ACC112 (cell line): ENCODE data around the gene GRM8.

Source experiments
- H2AFZ ChIP-seq: fragments of 200-600 bp; sonication (generic); one replicate; pipeline ENCODE4 v1.6.0; 2017; ENCODE audit warnings: antibody characterized with exemption, low read length; ENCODE audit not compliant: unreplicated experiment
- H3K27ac ChIP-seq: fragments of 200-600 bp; sonication (generic); 2 replicates; pipeline ENCODE4 v1.5.1; 2014; ENCODE audit warnings: low read depth, mild to moderate bottlenecking, antibody characterized with exemption, low read length, moderate library complexity
- H3K27me3 ChIP-seq: fragments of 200-600 bp; sonication (generic); 2 replicates; pipeline ENCODE4 v1.6.1; 2014; ENCODE audit warnings: mild to moderate bottlenecking, antibody characterized with exemption, low read length, moderate library complexity, mixed read lengths; ENCODE audit not compliant: insufficient read depth
- H3K36me3 ChIP-seq: fragments of 200-600 bp; sonication (generic); 2 replicates; pipeline ENCODE4 v1.6.1; 2016; ENCODE audit warnings: mild to moderate bottlenecking, antibody characterized with exemption, low read length, moderate library complexity, mixed read lengths; ENCODE audit not compliant: insufficient read depth
- H3K4me1 ChIP-seq: fragments of 200-600 bp; sonication (generic); one replicate; pipeline ENCODE4 v1.6.1; 2016; ENCODE audit warnings: low read length, mixed read lengths; ENCODE audit not compliant: insufficient read depth, unreplicated experiment, control insufficient read depth
- H3K4me3 ChIP-seq: fragments of 200-600 bp; sonication (generic); 2 replicates; pipeline ENCODE4 v1.5.1; 2014; ENCODE audit warnings: mild to moderate bottlenecking, low read depth, low read length
- H3K79me2 ChIP-seq: fragments of 200-600 bp; sonication (generic); one replicate; pipeline ENCODE4 v1.6.0; 2016; ENCODE audit warnings: low read length; ENCODE audit not compliant: control insufficient read depth, unreplicated experiment, insufficient read depth

Gene GRM8

GRCh38 chr7:127230192-127230925 lies 22.4 kb downstream of the GRM8 start:
- Histone ChIP-seq H3K79me2 (no peaks in the 10 kb centered on the region), H3K36me3 (no peaks in the 10 kb centered on the region), H2AFZ (no peak overlapping the region), H3K27ac (no peak overlapping the region), H3K4me1 (no peaks in the 10 kb centered on the region), H3K4me3 (no peak overlapping the region), H3K27me3 (peaks cover 17% of the 10 kb centered on the region)

- H3K27ac ChIP-seq = no peak overlapping the region
- no peak overlapping the region for H2AFZ ChIP-seq
- H3K4me3 ChIP-seq = no peak overlapping the region
- peaks cover 13% of the 10 kb centered on the region for H3K27me3 ChIP-seq
- no peaks in the 10 kb centered on the region for H3K4me1 ChIP-seq
- H3K36me3 ChIP-seq = no peaks in the 10 kb centered on the region
- no peaks in the 10 kb centered on the region for H3K79me2 ChIP-seq
Measured at GRCh38 chr7:127226685-127227374, 25.9 kb downstream of the GRM8 start.

- Histone ChIP-seq H3K4me3 (no peak overlapping the region), H3K27me3 (peaks cover 4% of the 10 kb centered on the region), H3K36me3 (no peaks in the 10 kb centered on the region), H3K79me2 (no peaks in the 10 kb centered on the region), H3K27ac (no peak overlapping the region), H2AFZ (no peak overlapping the region), H3K4me1 (no peaks in the 10 kb centered on the region)
Measured at GRCh38 chr7:127221731-127222130, 31.0 kb downstream of the GRM8 start.

- no peak overlapping the region for H3K4me3 ChIP-seq
- no peaks in the 10 kb centered on the region for H3K36me3 ChIP-seq
- no peaks in the 10 kb centered on the region for H3K4me1 ChIP-seq
- H3K27me3 ChIP-seq = no peaks in the 10 kb centered on the region
- H3K79me2 ChIP-seq = no peaks in the 10 kb centered on the region
- no peak overlapping the region for H2AFZ ChIP-seq
- no peak overlapping the region for H3K27ac ChIP-seq
Measured at GRCh38 chr7:127214956-127215718, 37.6 kb downstream of the GRM8 start.

- Histone ChIP-seq H2AFZ (no peak overlapping the region), H3K4me1 (no peaks in the 10 kb centered on the region), H3K4me3 (no peak overlapping the region), H3K79me2 (no peaks in the 10 kb centered on the region), H3K36me3 (no peaks in the 10 kb centered on the region), H3K27ac (no peak overlapping the region), H3K27me3 (no peaks in the 10 kb centered on the region)
Measured at GRCh38 chr7:127209886-127210285, 42.9 kb downstream of the GRM8 start.

DNA sequence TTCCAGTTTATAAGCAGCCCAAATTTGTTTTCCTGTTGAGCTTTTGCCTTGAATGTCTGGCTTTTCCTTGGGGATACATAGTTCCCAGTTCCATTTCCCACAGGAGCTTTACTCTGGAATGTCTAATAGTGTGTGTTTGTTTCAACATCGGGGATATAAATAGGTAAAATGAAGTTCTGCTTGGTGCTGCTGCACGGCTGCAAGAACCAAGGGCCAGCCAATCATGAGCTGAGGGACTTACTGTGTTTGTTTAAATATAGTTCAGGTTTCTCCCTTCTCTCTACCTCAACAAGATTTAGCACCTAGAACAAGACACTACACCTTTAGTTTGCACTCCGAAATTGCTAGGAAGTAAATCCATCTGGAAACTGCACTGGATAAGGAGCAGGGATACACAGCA lies 43.9 kb downstream of the GRM8 start:
- Histone ChIP-seq H2AFZ (no peak overlapping the region), H3K4me3 (no peak overlapping the region), H3K27ac (no peak overlapping the region), H3K36me3 (no peaks in the 10 kb centered on the region), H3K27me3 (no peaks in the 10 kb centered on the region), H3K79me2 (no peaks in the 10 kb centered on the region), H3K4me1 (no peaks in the 10 kb centered on the region)

DNA sequence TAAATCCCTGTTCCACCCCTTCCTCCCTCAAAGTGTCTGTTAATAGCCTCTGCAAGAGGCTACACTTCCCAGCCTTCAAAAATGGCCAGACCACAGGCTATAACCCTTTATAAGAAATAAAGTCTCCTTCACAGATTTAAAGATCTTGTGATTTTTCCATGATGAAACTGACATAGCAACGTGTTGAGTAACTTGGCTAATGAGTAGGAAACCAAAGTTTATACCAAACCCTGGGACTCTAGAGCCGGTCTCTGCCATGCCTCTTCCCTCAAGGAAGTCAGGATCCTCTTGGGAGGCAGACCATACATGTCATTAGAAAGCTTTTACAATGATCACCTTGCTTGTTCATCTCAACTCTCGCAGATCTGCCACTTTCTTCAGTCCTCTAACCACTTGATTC lies 44.4 kb downstream of the GRM8 start:
- no peaks in the 10 kb centered on the region for H3K36me3 ChIP-seq
- H3K27me3 ChIP-seq = no peaks in the 10 kb centered on the region
- no peak overlapping the region for H2AFZ ChIP-seq
- H3K4me1 ChIP-seq = no peaks in the 10 kb centered on the region
- no peak overlapping the region for H3K4me3 ChIP-seq
- no peak overlapping the region for H3K27ac ChIP-seq
- H3K79me2 ChIP-seq = no peaks in the 10 kb centered on the region

DNA sequence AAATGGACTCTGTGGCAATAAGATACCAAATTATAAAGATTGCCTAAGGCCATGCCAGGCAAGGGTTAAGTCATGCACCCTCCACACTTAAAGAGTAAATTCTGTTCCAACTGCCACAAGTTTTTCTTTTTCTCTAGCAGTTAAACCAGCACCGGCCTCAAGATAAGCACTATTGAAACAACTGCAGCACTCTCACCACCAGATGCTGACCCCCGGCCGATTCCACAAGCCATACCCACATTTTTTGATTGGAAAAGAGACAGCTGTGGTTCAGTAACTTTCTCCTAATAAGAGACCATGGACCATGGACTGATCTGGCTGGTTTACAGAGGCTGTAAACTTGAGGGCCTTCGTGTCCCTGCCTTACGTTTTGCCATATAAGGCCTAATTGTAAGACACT lies 44.9 kb downstream of the GRM8 start:
- H3K4me1 ChIP-seq = no peaks in the 10 kb centered on the region
- no peak overlapping the region for H3K27ac ChIP-seq
- H3K4me3 ChIP-seq = no peak overlapping the region
- H3K27me3 ChIP-seq = no peaks in the 10 kb centered on the region
- H2AFZ ChIP-seq = no peak overlapping the region
- no peaks in the 10 kb centered on the region for H3K79me2 ChIP-seq
- no peaks in the 10 kb centered on the region for H3K36me3 ChIP-seq

DNA sequence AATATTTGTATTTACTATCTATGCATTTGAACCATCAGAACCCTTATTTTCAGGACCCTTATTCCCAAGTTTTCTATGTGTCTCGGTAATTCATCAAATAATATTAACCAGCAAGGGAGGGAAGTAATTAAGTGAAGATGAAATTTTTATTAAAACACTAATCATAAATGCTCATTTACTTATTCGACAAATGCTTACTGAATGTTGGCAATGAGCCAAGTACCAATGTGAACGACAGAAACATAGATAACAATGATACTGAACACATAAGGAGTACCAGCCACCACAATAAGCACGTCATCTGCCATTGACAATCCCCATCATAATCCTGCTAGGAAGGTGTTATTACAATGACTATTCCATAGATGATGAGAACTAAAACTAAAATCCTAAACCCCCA lies 45.5 kb downstream of the GRM8 start:
- Histone ChIP-seq H3K27me3 (no peaks in the 10 kb centered on the region), H3K27ac (no peak overlapping the region), H3K4me3 (no peak overlapping the region), H3K4me1 (no peaks in the 10 kb centered on the region), H3K79me2 (no peaks in the 10 kb centered on the region), H3K36me3 (no peaks in the 10 kb centered on the region), H2AFZ (no peak overlapping the region)

DNA sequence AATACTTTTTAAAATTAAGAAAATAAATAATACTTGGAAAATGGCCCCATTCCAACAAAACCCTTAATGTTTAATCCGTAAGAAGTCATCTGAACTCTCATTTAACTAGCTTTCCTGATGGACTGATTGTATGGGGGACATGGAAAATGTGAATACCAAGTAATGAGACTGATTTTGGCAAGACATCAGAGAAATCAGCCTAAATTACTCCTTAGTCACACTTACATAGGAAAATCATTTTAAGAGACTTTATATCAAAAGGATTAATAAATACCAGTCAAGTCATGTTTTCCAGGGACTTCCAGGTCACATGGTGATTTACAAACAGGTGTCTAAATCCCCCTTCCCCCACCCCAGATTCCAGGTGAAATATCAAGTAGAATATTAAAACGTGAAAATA lies 58.2 kb downstream of the GRM8 start:
- Histone ChIP-seq H3K4me1 (no peaks in the 10 kb centered on the region), H3K27me3 (no peaks in the 10 kb centered on the region), H3K79me2 (no peaks in the 10 kb centered on the region), H2AFZ (no peak overlapping the region), H3K36me3 (no peaks in the 10 kb centered on the region), H3K27ac (no peak overlapping the region), H3K4me3 (no peak overlapping the region)
